Smooth muscle cell (in vitro differentiated cells): ENCODE results near the gene CRADD. TPM values are rescaled to one million over a fixed set of nuclear protein-coding genes. Genes with fewer than 3 reads are reported as not detected.

Source experiments
- DNase-seq: peaks from one replicate; lab custom pipeline; 2025; ENCODE audit not compliant: unreplicated experiment; lab: John Stamatoyannopoulos, UW
- H2AFZ ChIP-seq: fragments of 200-600 bp; sonication (generic); 2 replicates; pipeline ENCODE4 v1.6.0; 2016; ENCODE audit warnings: antibody characterized with exemption, low read depth, mild to moderate bottlenecking
- H3F3A ChIP-seq: fragments of 200-600 bp; sonication (generic); 2 replicates; pipeline ENCODE4 v1.6.0; 2017; ENCODE audit warnings: antibody characterized with exemption, low read depth
- H3K27ac ChIP-seq: fragments of 200-600 bp; sonication (generic); 2 replicates; pipeline ENCODE4 v1.5.1; 2016; ENCODE audit warnings: low read depth, mild to moderate bottlenecking
- H3K27me3 ChIP-seq: fragments of 200-600 bp; sonication (generic); 2 replicates; pipeline ENCODE4 v1.6.1; 2016; ENCODE audit warnings: low read depth, mild to moderate bottlenecking
- H3K36me3 ChIP-seq: fragments of 200-600 bp; sonication (generic); 2 replicates; pipeline ENCODE4 v1.5.1; 2016; ENCODE audit warnings: low read depth
- H3K4me1 ChIP-seq: fragments of 200-600 bp; sonication (generic); 2 replicates; pipeline ENCODE4 v1.5.1; 2016; ENCODE audit warnings: low read depth
- H3K4me2 ChIP-seq: fragments of 200-600 bp; sonication (generic); 2 replicates; pipeline ENCODE4 v1.6.0; 2016; ENCODE audit warnings: mild to moderate bottlenecking
- H3K4me3 ChIP-seq: fragments of 200-600 bp; sonication (generic); 2 replicates; pipeline ENCODE4 v1.5.1; 2016; ENCODE audit warnings: mild to moderate bottlenecking
- H3K79me2 ChIP-seq: fragments of 200-600 bp; sonication (generic); 2 replicates; pipeline ENCODE4 v1.6.0; 2016; ENCODE audit warnings: low read depth, mild to moderate bottlenecking
- H3K9ac ChIP-seq: fragments of 200-600 bp; sonication (generic); 2 replicates; pipeline ENCODE4 v1.6.0; 2016; ENCODE audit warnings: low read depth
- H3K9me3 ChIP-seq: fragments of 200-600 bp; sonication (generic); replicated peaks from 2 replicates; pipeline ENCODE4 v1.5.1; 2016; ENCODE audit warnings: low read depth
- H4K20me1 ChIP-seq: fragments of 200-600 bp; sonication (generic); 2 replicates; pipeline ENCODE4 v1.6.0; 2016; ENCODE audit warnings: low read depth
- WGBS: methylation state at CpG from one replicate; pipeline ENCODE4 v1.1.7; 2016; ENCODE audit warnings: low lambda C conversion rate; 5-methylcytosine and 5-hydroxymethylcytosine counted together
- polyA plus RNA-seq: library from polyadenylated mRNA; unstranded; fragments of >200 nt; fragmentation: Nextera tagmentation; extraction: Ambion mirVana; gene quantifications from 2 replicates; pipeline ENCODE4 v1.2.1, GENCODE V29; 2016
- total RNA-seq: library from RNA; depleted of rRNA; stranded (reverse); fragments of >200 nt; gene quantifications from 2 replicates; pipeline ENCODE4 v1.2.3, GENCODE V29; 2014
- TF ChIP-seq, protein P1 (sequence below): fragments of 200-600 bp; sonication (generic); IDR thresholded peaks from 2 replicates; pipeline ENCODE4 v1.5.1; 2017; ENCODE audit warnings: borderline replicate concordance, mild to moderate bottlenecking, antibody characterized with exemption; ENCODE audit not compliant: insufficient read depth, poor library complexity, severe bottlenecking

Gene CRADD
- total and polyA plus RNA-seq, 2 experiments from 2014 or later: 10.7 to 28.6 TPM

DNA sequence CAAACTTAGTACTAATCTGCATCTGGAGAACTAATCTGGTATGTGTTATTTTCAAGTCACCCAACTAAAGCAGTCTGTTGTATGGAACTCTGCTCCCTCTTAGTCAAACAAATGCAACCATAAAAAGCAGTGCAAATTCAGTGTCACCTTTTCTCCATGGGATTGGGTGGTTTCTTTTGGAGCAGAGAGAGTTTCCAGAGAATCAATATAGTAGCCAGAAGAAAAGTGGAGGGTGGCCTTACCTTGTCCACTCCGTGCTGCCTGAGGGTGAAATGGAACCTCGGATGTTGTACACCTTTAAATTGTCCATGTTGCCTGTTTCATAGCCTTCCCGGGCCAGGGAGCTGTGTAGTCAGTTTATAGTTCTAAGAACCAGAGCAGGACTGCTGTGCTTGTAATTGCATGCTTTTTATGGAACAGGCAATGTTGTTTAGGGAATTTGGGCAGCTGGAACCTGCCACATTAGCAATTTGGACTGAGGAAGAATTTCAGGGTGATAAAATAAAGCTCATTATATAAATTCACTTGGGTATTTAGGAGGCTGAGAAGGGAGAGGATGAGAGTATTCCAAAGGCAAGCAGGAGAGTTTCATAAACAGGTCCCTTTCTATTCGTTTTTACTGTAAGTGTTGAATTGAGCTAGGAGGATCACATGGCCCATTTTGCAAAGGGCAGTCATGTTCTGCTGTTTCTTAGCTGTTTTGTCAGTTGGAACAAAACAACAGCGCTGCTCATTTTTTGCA, 60.5 kb downstream of the CRADD start:
- no peak overlapping the region for H3K4me2 ChIP-seq
- H4K20me1 ChIP-seq: no peaks in the 10 kb centered on the region
- no peak overlapping the region for H3K4me3 ChIP-seq
- H3K9me3 ChIP-seq: no peaks in the 10 kb centered on the region
- TF ChIP-seq, protein P1, sequence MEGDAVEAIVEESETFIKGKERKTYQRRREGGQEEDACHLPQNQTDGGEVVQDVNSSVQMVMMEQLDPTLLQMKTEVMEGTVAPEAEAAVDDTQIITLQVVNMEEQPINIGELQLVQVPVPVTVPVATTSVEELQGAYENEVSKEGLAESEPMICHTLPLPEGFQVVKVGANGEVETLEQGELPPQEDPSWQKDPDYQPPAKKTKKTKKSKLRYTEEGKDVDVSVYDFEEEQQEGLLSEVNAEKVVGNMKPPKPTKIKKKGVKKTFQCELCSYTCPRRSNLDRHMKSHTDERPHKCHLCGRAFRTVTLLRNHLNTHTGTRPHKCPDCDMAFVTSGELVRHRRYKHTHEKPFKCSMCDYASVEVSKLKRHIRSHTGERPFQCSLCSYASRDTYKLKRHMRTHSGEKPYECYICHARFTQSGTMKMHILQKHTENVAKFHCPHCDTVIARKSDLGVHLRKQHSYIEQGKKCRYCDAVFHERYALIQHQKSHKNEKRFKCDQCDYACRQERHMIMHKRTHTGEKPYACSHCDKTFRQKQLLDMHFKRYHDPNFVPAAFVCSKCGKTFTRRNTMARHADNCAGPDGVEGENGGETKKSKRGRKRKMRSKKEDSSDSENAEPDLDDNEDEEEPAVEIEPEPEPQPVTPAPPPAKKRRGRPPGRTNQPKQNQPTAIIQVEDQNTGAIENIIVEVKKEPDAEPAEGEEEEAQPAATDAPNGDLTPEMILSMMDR: no peak
- H3K9ac ChIP-seq: no peak overlapping the region
- H3F3A ChIP-seq: no peaks in the 10 kb centered on the region
- no peaks in the 10 kb centered on the region for H3K27me3 ChIP-seq
- no peaks in the 10 kb centered on the region for H3K36me3 ChIP-seq
- H2AFZ ChIP-seq: no peak overlapping the region
- H3K27ac ChIP-seq: no peak overlapping the region
- peaks cover 18% of the 10 kb centered on the region for H3K4me1 ChIP-seq
- no peak for DNase-seq
- 69% methylated on average over 5 of the region's 5 CpGs for WGBS
- no peaks in the 10 kb centered on the region for H3K79me2 ChIP-seq

DNA sequence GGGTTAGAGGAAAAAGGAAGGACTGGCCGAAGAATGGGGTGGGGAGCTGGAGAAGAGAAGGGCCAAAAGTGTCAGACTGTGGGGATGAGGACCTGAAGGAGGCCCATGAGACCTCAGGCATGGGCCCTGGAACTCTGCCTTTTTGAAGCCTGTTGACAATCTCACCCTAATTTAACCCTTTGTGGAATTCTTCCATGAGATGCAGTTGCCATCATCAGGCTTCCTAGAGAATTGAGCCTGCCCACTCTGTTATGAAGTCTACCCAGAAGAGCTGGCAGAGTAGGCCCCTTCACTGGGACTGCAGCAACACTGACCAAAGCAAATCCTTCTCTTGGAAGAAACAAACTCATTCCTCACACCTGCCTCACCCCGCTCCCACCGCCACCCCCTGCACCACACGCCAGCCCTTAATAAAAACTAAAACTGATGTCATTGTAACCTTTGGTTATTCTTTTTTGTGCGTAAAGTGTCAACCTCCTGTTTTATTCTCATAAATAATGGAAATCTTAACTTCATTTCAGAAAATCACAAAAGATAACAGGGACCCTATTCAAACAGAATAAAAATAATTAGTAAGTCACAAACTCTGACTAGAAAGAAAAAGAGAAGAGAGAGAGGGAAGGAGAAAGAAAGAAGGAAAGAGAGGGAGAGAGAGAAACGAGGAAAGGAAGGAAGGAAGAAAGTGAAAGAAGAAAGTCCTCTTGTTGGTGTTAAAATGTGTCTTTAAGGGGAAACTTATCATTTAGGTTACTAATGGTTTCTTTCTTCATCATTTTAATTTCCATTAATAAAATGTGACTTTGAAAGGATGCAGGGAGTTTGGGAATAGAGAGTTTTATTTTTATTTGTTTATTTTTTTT, 61.3 kb downstream of the CRADD start:
- Histone ChIP-seq H3K4me1 (peaks cover 23% of the 10 kb centered on the region), H3K27me3 (no peaks in the 10 kb centered on the region), H3K9me3 (no peaks in the 10 kb centered on the region), H3K36me3 (no peaks in the 10 kb centered on the region), H3K4me2 (no peak overlapping the region), H3K4me3 (no peak overlapping the region), H4K20me1 (no peaks in the 10 kb centered on the region), H3F3A (no peaks in the 10 kb centered on the region), H3K27ac (no peak overlapping the region), H2AFZ (no peak overlapping the region), H3K79me2 (no peaks in the 10 kb centered on the region), H3K9ac (no peak overlapping the region)
- TF ChIP-seq, protein P1: no peak
- WGBS: 94% methylated on average over 6 of the region's 6 CpGs
- no peak for DNase-seq

DNA sequence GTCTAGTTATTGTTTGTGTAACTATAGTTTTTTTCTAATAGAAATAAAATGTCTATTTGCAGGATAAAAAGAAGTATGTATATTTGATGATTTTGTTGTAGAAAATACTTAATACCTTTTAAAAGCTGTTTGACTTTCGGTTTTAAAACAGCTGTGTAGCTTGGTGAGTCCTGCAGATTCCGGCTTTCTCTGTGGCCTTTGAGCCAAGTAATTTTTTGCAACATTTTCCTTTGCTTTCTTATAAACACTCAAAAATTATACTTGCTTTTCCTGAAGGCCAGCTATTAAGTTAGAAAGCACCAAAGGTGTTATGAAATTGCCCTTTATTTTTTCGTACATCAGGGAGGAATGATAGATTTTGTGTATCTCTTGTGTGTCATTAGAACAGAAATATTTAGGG, 63.6 kb downstream of the CRADD start:
- no peaks in the 10 kb centered on the region for H4K20me1 ChIP-seq
- H3K27ac ChIP-seq: no peak overlapping the region
- H3K79me2 ChIP-seq: no peaks in the 10 kb centered on the region
- 67% methylated on average over 3 of the region's 3 CpGs for WGBS
- no peaks in the 10 kb centered on the region for H3K9me3 ChIP-seq
- no peaks in the 10 kb centered on the region for H3K36me3 ChIP-seq
- no peak for DNase-seq
- H3K4me2 ChIP-seq: peak overlapping the region; percentile 89
- peak overlapping the region; percentile 72 for H3K4me3 ChIP-seq
- H3K4me1 ChIP-seq: peaks cover 23% of the 10 kb centered on the region
- TF ChIP-seq, protein P1: no peak
- no peaks in the 10 kb centered on the region for H3F3A ChIP-seq
- H3K9ac ChIP-seq: no peak overlapping the region
- no peaks in the 10 kb centered on the region for H3K27me3 ChIP-seq
- peak overlapping the region; percentile 88 for H2AFZ ChIP-seq
